Smooth muscle cell (in vitro differentiated cells): ENCODE data around the gene CSF3. TPM values are rescaled to one million over a fixed set of nuclear protein-coding genes. Genes with fewer than 3 reads are reported as not detected.

Source experiments
- DNase-seq: peaks from one replicate; lab custom pipeline; 2025; ENCODE audit not compliant: unreplicated experiment; lab: John Stamatoyannopoulos, UW
- H2AFZ ChIP-seq: fragments of 200-600 bp; sonication (generic); 2 replicates; pipeline ENCODE4 v1.6.0; 2016; ENCODE audit warnings: antibody characterized with exemption, low read depth, mild to moderate bottlenecking
- H3F3A ChIP-seq: fragments of 200-600 bp; sonication (generic); 2 replicates; pipeline ENCODE4 v1.6.0; 2017; ENCODE audit warnings: antibody characterized with exemption, low read depth
- H3K27ac ChIP-seq: fragments of 200-600 bp; sonication (generic); 2 replicates; pipeline ENCODE4 v1.5.1; 2016; ENCODE audit warnings: low read depth, mild to moderate bottlenecking
- H3K27me3 ChIP-seq: fragments of 200-600 bp; sonication (generic); 2 replicates; pipeline ENCODE4 v1.6.1; 2016; ENCODE audit warnings: low read depth, mild to moderate bottlenecking
- H3K36me3 ChIP-seq: fragments of 200-600 bp; sonication (generic); 2 replicates; pipeline ENCODE4 v1.5.1; 2016; ENCODE audit warnings: low read depth
- H3K4me1 ChIP-seq: fragments of 200-600 bp; sonication (generic); 2 replicates; pipeline ENCODE4 v1.5.1; 2016; ENCODE audit warnings: low read depth
- H3K4me2 ChIP-seq: fragments of 200-600 bp; sonication (generic); 2 replicates; pipeline ENCODE4 v1.6.0; 2016; ENCODE audit warnings: mild to moderate bottlenecking
- H3K4me3 ChIP-seq: fragments of 200-600 bp; sonication (generic); 2 replicates; pipeline ENCODE4 v1.5.1; 2016; ENCODE audit warnings: mild to moderate bottlenecking
- H3K79me2 ChIP-seq: fragments of 200-600 bp; sonication (generic); 2 replicates; pipeline ENCODE4 v1.6.0; 2016; ENCODE audit warnings: low read depth, mild to moderate bottlenecking
- H3K9ac ChIP-seq: fragments of 200-600 bp; sonication (generic); 2 replicates; pipeline ENCODE4 v1.6.0; 2016; ENCODE audit warnings: low read depth
- H3K9me3 ChIP-seq: fragments of 200-600 bp; sonication (generic); replicated peaks from 2 replicates; pipeline ENCODE4 v1.5.1; 2016; ENCODE audit warnings: low read depth
- H4K20me1 ChIP-seq: fragments of 200-600 bp; sonication (generic); 2 replicates; pipeline ENCODE4 v1.6.0; 2016; ENCODE audit warnings: low read depth
- CTCF ChIP-seq: fragments of 200-600 bp; sonication (generic); IDR thresholded peaks from 2 replicates; pipeline ENCODE4 v1.5.1; 2017; ENCODE audit warnings: borderline replicate concordance, mild to moderate bottlenecking, antibody characterized with exemption; ENCODE audit not compliant: insufficient read depth, poor library complexity, severe bottlenecking
- WGBS: methylation state at CpG from one replicate; pipeline ENCODE4 v1.1.7; 2016; ENCODE audit warnings: low lambda C conversion rate; 5-methylcytosine and 5-hydroxymethylcytosine counted together
- polyA plus RNA-seq: library from polyadenylated mRNA; unstranded; fragments of >200 nt; fragmentation: Nextera tagmentation; extraction: Ambion mirVana; gene quantifications from 2 replicates; pipeline ENCODE4 v1.2.1, GENCODE V29; 2016
- total RNA-seq: library from RNA; depleted of rRNA; stranded (reverse); fragments of >200 nt; gene quantifications from 2 replicates; pipeline ENCODE4 v1.2.3, GENCODE V29; 2014

Gene CSF3
- total and polyA plus RNA-seq, 2 experiments from 2014 or later = not detected

GRCh38 chr17:40027614-40028012 is 12.4 kb downstream of the CSF3 start:
- Histone ChIP-seq H3F3A (no peaks in the 10 kb centered on the region), H3K9ac (no peak overlapping the region), H3K79me2 (no peaks in the 10 kb centered on the region), H2AFZ (no peak overlapping the region), H3K4me1 (no peaks in the 10 kb centered on the region), H3K4me2 (no peak overlapping the region), H3K36me3 (peaks cover 9% of the 10 kb centered on the region), H4K20me1 (no peaks in the 10 kb centered on the region), H3K27ac (no peak overlapping the region), H3K9me3 (no peaks in the 10 kb centered on the region), H3K4me3 (no peak overlapping the region), H3K27me3 (no peaks in the 10 kb centered on the region)
- TF ChIP-seq CTCF = no peak
- 93% methylated on average over 5 of the region's 5 CpGs for WGBS
- no peak for DNase-seq

- no peak for TF ChIP-seq CTCF
- 96% methylated on average over 13 of the region's 13 CpGs for WGBS
- H3K27me3 ChIP-seq = no peaks in the 10 kb centered on the region
- H3K36me3 ChIP-seq = peaks cover 9% of the 10 kb centered on the region
- no peak overlapping the region for H3K4me3 ChIP-seq
- no peaks in the 10 kb centered on the region for H3K79me2 ChIP-seq
- no peak overlapping the region for H2AFZ ChIP-seq
- H3K9me3 ChIP-seq = no peaks in the 10 kb centered on the region
- DNase-seq = no peak
- no peaks in the 10 kb centered on the region for H3K4me1 ChIP-seq
- no peaks in the 10 kb centered on the region for H3F3A ChIP-seq
- H3K9ac ChIP-seq = no peak overlapping the region
- no peaks in the 10 kb centered on the region for H4K20me1 ChIP-seq
- H3K4me2 ChIP-seq = no peak overlapping the region
- no peak overlapping the region for H3K27ac ChIP-seq
These were observed 13.4 kb downstream of the CSF3 start for GRCh38 chr17:40028595-40028994.

GRCh38 chr17:40031706-40032105 is 16.5 kb downstream of the CSF3 start:
- no peaks in the 10 kb centered on the region for H3K36me3 ChIP-seq
- H3K4me2 ChIP-seq = no peak overlapping the region
- no peaks in the 10 kb centered on the region for H3K4me1 ChIP-seq
- H2AFZ ChIP-seq = no peak overlapping the region
- no peaks in the 10 kb centered on the region for H3F3A ChIP-seq
- no peak overlapping the region for H3K27ac ChIP-seq
- H3K4me3 ChIP-seq = no peak overlapping the region
- no peak for TF ChIP-seq CTCF
- 97% methylated on average over 11 of the region's 11 CpGs for WGBS
- no peaks in the 10 kb centered on the region for H3K79me2 ChIP-seq
- DNase-seq = no peak
- no peak overlapping the region for H3K9ac ChIP-seq
- no peaks in the 10 kb centered on the region for H4K20me1 ChIP-seq
- no peaks in the 10 kb centered on the region for H3K9me3 ChIP-seq
- H3K27me3 ChIP-seq = no peaks in the 10 kb centered on the region

- Histone ChIP-seq H3K36me3 (no peaks in the 10 kb centered on the region), H3K4me3 (no peak overlapping the region), H3K4me1 (no peaks in the 10 kb centered on the region), H2AFZ (no peak overlapping the region), H3K9me3 (no peaks in the 10 kb centered on the region), H4K20me1 (no peaks in the 10 kb centered on the region), H3F3A (no peaks in the 10 kb centered on the region), H3K4me2 (no peak overlapping the region), H3K9ac (no peak overlapping the region), H3K27ac (no peak overlapping the region), H3K27me3 (no peaks in the 10 kb centered on the region), H3K79me2 (no peaks in the 10 kb centered on the region)
- no peak for DNase-seq
- TF ChIP-seq CTCF = no peak
- WGBS = 97% methylated on average over 23 of the region's 23 CpGs
These were observed 17.4 kb downstream of the CSF3 start for GRCh38 chr17:40032322-40033320.
